ENCODE measurements around the gene STAMBPL1.

The STAMBPL1 gene

GRCh38 chr10:88920198-88920597, 40.2 kb downstream of the STAMBPL1 start:
- TF ChIP-seq CTCF (IDR thresholded peaks at IDR 0.05): no peak

- TF ChIP-seq CTCF (IDR thresholded peaks at IDR 0.05): no peak
Measured at GRCh38 chr10:88920986-88921593, 41.0 kb downstream of the STAMBPL1 start.

- TF ChIP-seq CTCF (IDR thresholded peaks at IDR 0.05): no peak
Measured at GRCh38 chr10:88922041-88922440, 42.0 kb downstream of the STAMBPL1 start.

GRCh38 chr10:88923520-88923919, 43.5 kb downstream of the STAMBPL1 start:
- TF ChIP-seq CTCF (IDR thresholded peaks at IDR 0.05): no peak

GRCh38 chr10:88926566-88927415, 46.7 kb downstream of the STAMBPL1 start:
- TF ChIP-seq CTCF (IDR thresholded peaks at IDR 0.05): no peak

GRCh38 chr10:88927416-88927690, 47.3 kb downstream of the STAMBPL1 start:
- no peak for TF ChIP-seq CTCF (IDR thresholded peaks at IDR 0.05)

GRCh38 chr10:88928254-88928653, 48.2 kb downstream of the STAMBPL1 start:
- TF ChIP-seq CTCF (IDR thresholded peaks at IDR 0.05): no peak
